Subcutaneous adipose tissue (tissue), 4 donors: ENCODE measurements around the gene LZTS3. TPM values are rescaled to one million over a fixed set of nuclear protein-coding genes. Genes with fewer than 3 reads are reported as not detected.

Experiments used
- CTCF ChIP-seq: fragments of 450-650 bp; IDR thresholded peaks from one replicate; pipeline ENCODE4 v1.5.1; 2016; ENCODE audit warnings: low read depth, mild to moderate bottlenecking, control low read depth, antibody characterized with exemption, moderate library complexity
- total RNA-seq, 4 donors: library from RNA; depleted of rRNA; stranded (reverse); fragments of >200 nt; gene quantifications; one replicate each; pipeline ENCODE4 v1.1.0, GENCODE V29; 2016

The LZTS3 gene
- total RNA-seq, 4 donors from 2014 or later = 2.8 to 7.9 (median 5.2) TPM

- no peak for TF ChIP-seq CTCF
Observed at GRCh38 chr20:3156811-3157619, 16.3 kb downstream of the LZTS3 start.

- no peak for TF ChIP-seq CTCF
Observed at GRCh38 chr20:3150908-3151307, 22.4 kb downstream of the LZTS3 start.

GRCh38 chr20:3146732-3147341 is 26.5 kb downstream of the LZTS3 start:
- no peak for TF ChIP-seq CTCF

- TF ChIP-seq CTCF = no peak
Observed at GRCh38 chr20:3141757-3142156, 31.6 kb downstream of the LZTS3 start.

- TF ChIP-seq CTCF = no peak
Observed at GRCh38 chr20:3137492-3137891, 35.9 kb downstream of the LZTS3 start.

- no peak for TF ChIP-seq CTCF
Observed at GRCh38 chr20:3135507-3136070, 37.8 kb downstream of the LZTS3 start.

GRCh38 chr20:3134151-3134550 is 39.2 kb downstream of the LZTS3 start:
- no peak for TF ChIP-seq CTCF
